GM12878 (cell line): Measurements from ENCODE around the gene FAM161A. TPM values are rescaled to one million over a fixed set of nuclear protein-coding genes. Genes with fewer than 3 reads are reported as not detected.

Experiments
- ATAC-seq: fragments of 200-7000 bp; cut with Tn5 transposase; 3 replicates; pipeline ENCODE4 v1.9.1; 2020; ENCODE audit warnings: mild to moderate bottlenecking, moderate library complexity
- BruUV-seq: library from RNA; stranded (reverse); fragments of 400-500 nt; replicated peaks from 2 replicates; lab custom pipeline; 2021; lab: Mats Ljungman, UMichigan
- CTCF ChIA-PET: fragments of 300-600 bp; sonication (Branson Sonifier 250); formaldehyde crosslinking; extraction: SDS; loops from one replicate; lab custom pipeline; 2021; ENCODE audit warnings: inconsistent platforms; lab: Yijun Ruan, JAX
- POLR2A ChIA-PET: fragments of 350-600 bp; formaldehyde crosslinking; extraction: SDS; loops from one replicate; lab custom pipeline; 2021; ENCODE audit warnings: inconsistent platforms; lab: Charles Lee
- RAD21 ChIA-PET: fragments of 300-600 bp; sonication (Branson Sonifier 250); formaldehyde crosslinking; loops from one replicate; lab custom pipeline; 2023; ENCODE audit warnings: antibody characterized with exemption; ENCODE audit not compliant: unreplicated experiment; lab: Charles Lee
- SMC1A ChIA-PET: fragments of 300-600 bp; sonication (Branson Sonifier 250); formaldehyde crosslinking; loops from one replicate; lab custom pipeline; 2023; ENCODE audit not compliant: unreplicated experiment, uncharacterized antibody; lab: Charles Lee
- DNase-seq: peaks from one replicate; pipeline ENCODE4 v3.0.0-alpha.2; 2011; ENCODE audit warnings: low read depth, low spot score
- FAIRE-seq: peaks from 3 replicates; lab custom pipeline; 2011; peaks lifted over from hg19 to GRCh38; lab: Jason Lieb, UNC
- H2AFZ ChIP-seq: 2 replicates; pipeline ENCODE4 v1.6.0; 2011; ENCODE audit warnings: low read depth, low read length, control low read depth; ENCODE audit not compliant: control insufficient read depth
- H3K27ac ChIP-seq: 2 replicates; pipeline ENCODE4 v1.5.1; 2011; ENCODE audit warnings: control low read depth; ENCODE audit not compliant: control insufficient read depth, insufficient read depth
- H3K27me3 ChIP-seq, 2 experiments: replicated peaks in 1 of 2; 2 replicates each; pipeline versions ENCODE4 v1.6.0 to v1.6.1; 2011; ENCODE audit warnings: low read length in 1 of 2; ENCODE audit not compliant: control insufficient read depth in 2 of 2, insufficient read depth in 2 of 2
- H3K36me3 ChIP-seq, 2 experiments: 2 replicates each; pipeline ENCODE4 v1.5.1; 2011; ENCODE audit warnings: low read length in 1 of 2; ENCODE audit not compliant: control insufficient read depth in 2 of 2, insufficient read depth in 2 of 2
- H3K4me1 ChIP-seq: 2 replicates; pipeline ENCODE4 v1.6.1; 2011; ENCODE audit warnings: mild to moderate bottlenecking, low read length, moderate library complexity, mixed read lengths; ENCODE audit not compliant: control insufficient read depth, insufficient read depth
- H3K4me2 ChIP-seq: 2 replicates; pipeline ENCODE4 v1.6.0; 2011; ENCODE audit warnings: control low read depth; ENCODE audit not compliant: control insufficient read depth, insufficient read depth
- H3K4me3 ChIP-seq: fragments of 200-600 bp; sonication (generic); 2 replicates; pipeline ENCODE4 v1.5.1; 2016
- H3K79me2 ChIP-seq: 2 replicates; pipeline ENCODE4 v1.6.0; 2011; ENCODE audit warnings: low read length; ENCODE audit not compliant: control insufficient read depth, insufficient read depth
- H3K9ac ChIP-seq: 2 replicates; pipeline ENCODE4 v1.8.0; 2011; ENCODE audit warnings: low read length, control low read depth, mixed read lengths; ENCODE audit not compliant: control insufficient read depth, insufficient read depth
- H3K9me3 ChIP-seq: replicated peaks from 3 replicates; pipeline ENCODE4 v1.5.1; 2011; ENCODE audit warnings: mild to moderate bottlenecking, low read length; ENCODE audit not compliant: control insufficient read depth, insufficient read depth
- H4K20me1 ChIP-seq: 2 replicates; pipeline ENCODE4 v1.6.0; 2011; ENCODE audit not compliant: control insufficient read depth, insufficient read depth
- ASH2L ChIP-seq: fragments of 300-600, 200-600 bp; sonication (generic); IDR thresholded peaks from 2 replicates; pipeline ENCODE4 v1.6.1; 2017; ENCODE audit warnings: low read depth, mild to moderate bottlenecking, borderline replicate concordance
- IRF4 ChIP-seq: IDR thresholded peaks from 2 replicates; pipeline ENCODE4 v1.6.1; 2011; ENCODE audit warnings: low read depth, low read length
- NR2C2 ChIP-seq: IDR thresholded peaks from 2 replicates; pipeline ENCODE4 v1.6.1; 2011; ENCODE audit warnings: borderline replicate concordance, low read depth; ENCODE audit not compliant: control insufficient read depth, insufficient read length
- NR2F1 ChIP-seq: fragments of 450-650 bp; conservative IDR thresholded peaks from 2 replicates; pipeline ENCODE4 v1.6.1; 2017; ENCODE audit warnings: mild to moderate bottlenecking
- TCF7 ChIP-seq: IDR thresholded peaks from 2 replicates; pipeline ENCODE4 v1.6.1; 2014; ENCODE audit warnings: antibody characterized with exemption, borderline replicate concordance
- ZNF217 ChIP-seq: fragments of 450-650 bp; IDR thresholded peaks from 2 replicates; pipeline ENCODE4 v1.6.1; 2017; ENCODE audit warnings: antibody characterized with exemption, mild to moderate bottlenecking
- WGBS: methylation state at CpG from one replicate; pipeline ENCODE4 v1.1.6; 2016; ENCODE audit warnings: low lambda C conversion rate; ENCODE audit not compliant: insufficient replicate concordance, insufficient coverage; ENCODE audit errors: missing lambda C conversion rate; 5-methylcytosine and 5-hydroxymethylcytosine counted together
- in situ Hi-C: fragments of 300-500 bp; cut with MboI; formaldehyde crosslinking; loops from 9 replicates; pipeline ENCODE4 v1.14.3; 2018; ENCODE audit warnings: mixed read lengths
- intact Hi-C: fragments of 100-400 bp; cut with micrococcal nuclease; formaldehyde crosslinking; loops from one replicate; pipeline ENCODE4 v1.14.2; 2022; ENCODE audit not compliant: unreplicated experiment
- polyA plus RNA-seq, 11 experiments: library from polyadenylated mRNA; depleted of rRNA in 4 of 11; unstranded in 6 of 11; stranded (reverse) in 5 of 11; fragments of >200 nt; fragmentation: Nextera tagmentation in 4 of 11; fragmentation: Illumina TruSeq in 1 of 11; extraction: Ambion mirVana in 4 of 11; extraction: Trizol in 1 of 11; gene quantifications; 1 replicate in 1 of 11; 2 replicates in 10 of 11; pipeline versions ENCODE4 v1.2.1 to v1.2.3, GENCODE V29; 2011 to 2016; ENCODE audit warnings: inconsistent platforms in 2 of 11, missing spikeins in 2 of 11, low read depth in 1 of 11
- total RNA-seq, 4 experiments: library from RNA; depleted of rRNA in 3 of 4; stranded (reverse); fragments of >200 nt in 3 of 4; fragmentation: Illumina TruSeq in 1 of 4; extraction: Trizol in 1 of 4; gene quantifications; 2 replicates each; pipeline versions ENCODE4 v1.2.1 to v1.2.3, GENCODE V29; 2013 to 2021

The FAM161A gene
- total and polyA plus RNA-seq, 10 of the 15 experiments (the other 5 are each of a cell fraction or from before 2014, with no cell fraction given): 2.2 to 12.2 (median 8.9) TPM

- Histone ChIP-seq H3K4me3 (peak overlapping the region; percentile 78), H3K36me3 (peaks cover under 1 to 15% of the 10 kb centered on the region in 2 experiments), H3K27ac (peak overlapping the region; percentile 86), H3K4me1 (peaks cover 3% of the 10 kb centered on the region; the same call in 1 of the 2 replicates), H3K4me2 (peak overlapping the region; percentile 70), H3K27me3 (no peaks in the 10 kb centered on the region), H4K20me1 (peaks cover 2% of the 10 kb centered on the region; the same call in 1 of the 2 replicates), H2AFZ (peak overlapping the region; percentile 89), H3K79me2 (peaks cover 40% of the 10 kb centered on the region), H3K9ac (peak overlapping the region; percentile 95), H3K9me3 (no peaks in the 10 kb centered on the region)
- ChIA-PET POLR2A (interaction anchor here (0.6 kb wide), 1 partner anchor 182 kb away, joined by 3 read pairs; no protein-coding TSS in a partner anchor), CTCF (no interaction called here), RAD21 (no interaction called here), SMC1A (interaction anchor here (1.2 to 1.5 kb wide), 3 partner anchors 8 to 182 kb away, joined by 3 to 4 read pairs (median 3); partner anchors contain the start of gene FAM161A)
- BruUV-seq: no TSS peak
- in situ Hi-C loops: no loop called here
- TF ChIP-seq ASH2L (no peak), ZNF217 (no peak), IRF4 (no peak), TCF7 (0 out of 2 replicates have a peak, but pooled peaks have one; percentile 29), NR2F1 (no peak), NR2C2 (no peak)
- peak; percentile 5 for ATAC-seq
- no peak for DNase-seq
- FAIRE-seq: no peak
- intact Hi-C loops: loop anchor here (5.0 to 10.0 kb wide), 2 partner anchors 125 to 193 kb away; no protein-coding TSS in a partner anchor
- under 1% methylated on average over 18 of the region's 18 CpGs for WGBS
These were observed 33.9 kb upstream of the FAM161A start for GRCh38 chr2:61887717-61888266.
